Small intestine (tissue), 7 donors: ENCODE results near the gene EHBP1. TPM values are rescaled to one million over a fixed set of nuclear protein-coding genes. Genes with fewer than 3 reads are reported as not detected.

Experiments used
- DNase-seq, 2 donors: peaks; one replicate each; pipeline versions ENCODE4 v3.0.0 to v3.0.0-alpha.2; 2013
- FAIRE-seq: peaks from 2 replicates; lab custom pipeline; 2012; peaks lifted over from hg19 to GRCh38; lab: Jason Lieb, UNC
- H3K27ac ChIP-seq, 3 donors: one replicate each; pipeline ENCODE4 v1.5.1; 2013; ENCODE audit warnings: low read length in 2 of 3, mild to moderate bottlenecking in 2 of 3, control low read depth in 1 of 3, inconsistent platforms in 1 of 3, low read depth in 1 of 3, moderate library complexity in 1 of 3
- H3K27me3 ChIP-seq, 3 donors: one replicate each; pipeline ENCODE4 v1.6.1; 2013; ENCODE audit warnings: low read length in 3 of 3, inconsistent platforms in 1 of 3; ENCODE audit not compliant: control insufficient read depth in 3 of 3, insufficient read depth in 3 of 3
- H3K36me3 ChIP-seq, 3 donors: one replicate each; pipeline ENCODE4 v1.6.1; 2013; ENCODE audit warnings: low read length in 3 of 3, inconsistent platforms in 1 of 3, low read depth in 1 of 3, mild to moderate bottlenecking in 1 of 3, moderate library complexity in 1 of 3; ENCODE audit not compliant: control insufficient read depth in 3 of 3, insufficient read depth in 2 of 3
- H3K4me1 ChIP-seq, 3 donors: one replicate each; pipeline ENCODE4 v1.6.1; 2013; ENCODE audit warnings: low read length in 2 of 3, inconsistent platforms in 1 of 3, low read depth in 1 of 3, mild to moderate bottlenecking in 1 of 3, moderate library complexity in 1 of 3; ENCODE audit not compliant: control insufficient read depth in 3 of 3, insufficient read depth in 2 of 3
- H3K4me3 ChIP-seq, 3 donors: one replicate each; pipeline ENCODE4 v1.5.1; 2013; ENCODE audit warnings: low read length in 3 of 3, control low read depth in 1 of 3, inconsistent platforms in 1 of 3, low read depth in 1 of 3, mild to moderate bottlenecking in 1 of 3, moderate library complexity in 1 of 3
- H3K9me3 ChIP-seq, 2 donors: one replicate each; pipeline ENCODE4 v1.6.1; 2013; ENCODE audit warnings: low read depth in 1 of 2, low read length in 1 of 2; ENCODE audit not compliant: control insufficient read depth in 2 of 2, insufficient read depth in 1 of 2
- WGBS, 3 donors: extraction: QIAGEN DNeasy Blood & Tissue Kit; methylation state at CpG; one replicate each; pipeline ENCODE4 v1.1.7; 2013; 5-methylcytosine and 5-hydroxymethylcytosine counted together
- polyA plus RNA-seq, 4 donors: library from polyadenylated mRNA; stranded (reverse) in 3 of 4; unstranded in 1 of 4; fragments of 200-250 nt in 3 of 4; fragments of 120-200 nt in 1 of 4; gene quantifications; one replicate each; pipeline versions ENCODE4 v1.2.1 to v1.2.3, GENCODE V29; 2013
- donor health status: healthy with polysubstance abuse.
- donor health status: control.
- donor health status: control.
- donor health status: Bipolar disorder and iron deficiency.
- donor health status: healthy.

Gene EHBP1
- polyA plus RNA-seq, 4 donors: 11.0 to 29.7 (median 11.5) TPM

- no peaks in the 10 kb centered on the region for H3K9me3 ChIP-seq
- H3K4me1 ChIP-seq: no peaks in the 10 kb centered on the region
- H3K27me3 ChIP-seq: no peaks in the 10 kb centered on the region
- DNase-seq: no peak
- 89 to 92% (median 90%) methylated on average over 2 of the region's 2 CpGs for WGBS, 3 donors
- FAIRE-seq: no peak
- no peaks in the 10 kb centered on the region for H3K36me3 ChIP-seq
- H3K4me3 ChIP-seq: no peak overlapping the region
- H3K27ac ChIP-seq: no peak overlapping the region
Observed at GRCh38 chr2:62687636-62688035, 17.9 kb upstream of the EHBP1 start.

- Histone ChIP-seq H3K4me1 (no peaks in the 10 kb centered on the region), H3K27ac (no peak overlapping the region), H3K4me3 (no peak overlapping the region), H3K9me3 (no peaks in the 10 kb centered on the region), H3K36me3 (no peaks in the 10 kb centered on the region), H3K27me3 (no peaks in the 10 kb centered on the region)
- FAIRE-seq (no peak), DNase-seq (no peak)
- 52 to 73% (median 59%) methylated on average over 1 of the region's 1 CpG for WGBS, 3 donors
Observed at GRCh38 chr2:62688771-62689170, 16.7 kb upstream of the EHBP1 start.

- 74 to 80% (median 76%) methylated on average over 2 of the region's 2 CpGs for WGBS, 3 donors
Observed at GRCh38 chr2:62691186-62691585, 14.3 kb upstream of the EHBP1 start.

GRCh38 chr2:62692225-62692624 is 13.3 kb upstream of the EHBP1 start:
- Histone ChIP-seq H3K4me3 (no peak overlapping the region), H3K9me3 (no peaks in the 10 kb centered on the region), H3K4me1 (no peaks in the 10 kb centered on the region), H3K27ac (no peak overlapping the region), H3K36me3 (no peaks in the 10 kb centered on the region), H3K27me3 (no peaks in the 10 kb centered on the region)
- FAIRE-seq: no peak
- no peak for DNase-seq

More at GRCh38 chr2:62691186-62691585, 14.3 kb upstream of the EHBP1 start:
- DNase-seq: no peak
- no peaks in the 10 kb centered on the region for H3K27me3 ChIP-seq
- no peaks in the 10 kb centered on the region for H3K4me1 ChIP-seq
- H3K27ac ChIP-seq: no peak overlapping the region
- no peak for FAIRE-seq
- no peaks in the 10 kb centered on the region for H3K36me3 ChIP-seq
- no peak overlapping the region for H3K4me3 ChIP-seq
- H3K9me3 ChIP-seq: no peaks in the 10 kb centered on the region

- no peak overlapping the region for H3K27ac ChIP-seq
- DNase-seq: peak; percentile 3 to 30
- WGBS, 3 donors: 71 to 90% (median 86%) methylated on average over 1 of the region's 1 CpG
- no peak for FAIRE-seq
- no peak overlapping the region for H3K4me3 ChIP-seq
- H3K9me3 ChIP-seq: no peaks in the 10 kb centered on the region
- no peaks in the 10 kb centered on the region for H3K4me1 ChIP-seq
- H3K36me3 ChIP-seq: no peaks in the 10 kb centered on the region
- H3K27me3 ChIP-seq: no peaks in the 10 kb centered on the region
Observed at GRCh38 chr2:62698653-62699052, 6.9 kb upstream of the EHBP1 start.

- H3K27me3 ChIP-seq: no peaks in the 10 kb centered on the region
- WGBS, 3 donors: 5 to 11% (median 10%) methylated on average over 2 of the region's 2 CpGs
- DNase-seq (no peak), FAIRE-seq (no peak)
- no peaks in the 10 kb centered on the region for H3K9me3 ChIP-seq
- H3K4me3 ChIP-seq: peak overlapping the region; percentile 25 to 74 (median 70)
- peaks cover 0 to 5% (median 3%) of the 10 kb centered on the region in 3 donors for H3K4me1 ChIP-seq
- no peaks in the 10 kb centered on the region for H3K36me3 ChIP-seq
- peak overlapping the region; percentile 34 to 92 (median 86) for H3K27ac ChIP-seq
Observed at GRCh38 chr2:62704654-62705006, 883 bp upstream of the EHBP1 start.

GRCh38 chr2:62705859-62706720 is 577 bp downstream of the EHBP1 start:
- 2 to 3% (median 2%) methylated on average over 41 to 57 of the region's 57 CpGs for WGBS, 3 donors
- FAIRE-seq: no peak

GRCh38 chr2:62706721-62707521 is 1.4 kb downstream of the EHBP1 start:
- Histone ChIP-seq H3K9me3 (no peaks in the 10 kb centered on the region), H3K27me3 (no peaks in the 10 kb centered on the region), H3K4me1 (peaks cover 0 to 5% (median 3%) of the 10 kb centered on the region in 3 donors), H3K27ac (peak overlapping the region in 1 of 3 donors; percentile 79), H3K36me3 (no peaks in the 10 kb centered on the region), H3K4me3 (peak overlapping the region in 1 of 3 donors; percentile 74)
- FAIRE-seq: no peak
- DNase-seq: peak in 1 of 2 donors; percentile 26
- 64 to 77% (median 74%) methylated on average over 7 of the region's 7 CpGs for WGBS, 3 donors

More at GRCh38 chr2:62705859-62706720, 577 bp downstream of the EHBP1 start:
- peak overlapping the region; percentile 57 to 79 (median 62) for H3K27ac ChIP-seq
- peak overlapping the region; percentile 74 to 92 (median 85) for H3K4me3 ChIP-seq
- no peaks in the 10 kb centered on the region for H3K36me3 ChIP-seq
- peaks cover 0 to 5% (median 3%) of the 10 kb centered on the region in 3 donors for H3K4me1 ChIP-seq
- no peaks in the 10 kb centered on the region for H3K9me3 ChIP-seq
- peak; percentile 50 to 76 for DNase-seq
- H3K27me3 ChIP-seq: no peaks in the 10 kb centered on the region
